OCI-LY7 (cell line): Measurements from ENCODE around the gene WDFY3. TPM values are rescaled to one million over a fixed set of nuclear protein-coding genes. Genes with fewer than 3 reads are reported as not detected.

Source experiments
- BruUV-seq: library from RNA; stranded (reverse); fragments of 400-500 nt; replicated peaks from 2 replicates; lab custom pipeline; 2021; lab: Mats Ljungman, UMichigan
- CTCF ChIA-PET: fragments of 300-600 bp; sonication (Branson Sonifier 250); formaldehyde crosslinking; loops from one replicate; lab custom pipeline; 2022; ENCODE audit warnings: antibody characterized with exemption; ENCODE audit not compliant: unreplicated experiment; lab: Charles Lee
- POLR2A ChIA-PET: fragments of 300-600 bp; sonication (Branson Sonifier 250); formaldehyde crosslinking; loops from one replicate; lab custom pipeline; 2022; ENCODE audit warnings: antibody characterized with exemption; lab: Charles Lee
- DNase-seq: peaks from one replicate; pipeline ENCODE4 v3.0.0-alpha.2; 2015; ENCODE audit warnings: low spot score
- H2AFZ ChIP-seq: fragments of 200-600 bp; sonication (generic), shearing (Covaris generic); 2 replicates; pipeline ENCODE4 v1.6.1; 2014; ENCODE audit warnings: mild to moderate bottlenecking, antibody characterized with exemption, low read length, moderate library complexity
- H3K27ac ChIP-seq: fragments of 200-600 bp; sonication (generic); 2 replicates; pipeline ENCODE4 v1.5.1; 2014; ENCODE audit warnings: mixed run types, low read depth, mild to moderate bottlenecking, moderate library complexity, low read length, inconsistent platforms; ENCODE audit not compliant: poor library complexity, severe bottlenecking
- H3K36me3 ChIP-seq: fragments of 200-600 bp; sonication (generic); 2 replicates; pipeline ENCODE4 v1.6.1; 2014; ENCODE audit warnings: mild to moderate bottlenecking, antibody characterized with exemption, low read length, moderate library complexity, mixed read lengths; ENCODE audit not compliant: insufficient read depth
- H3K4me1 ChIP-seq: fragments of 200-600 bp; sonication (generic); 2 replicates; pipeline ENCODE4 v1.5.1; 2014; ENCODE audit warnings: mild to moderate bottlenecking, low read length; ENCODE audit not compliant: insufficient read depth, poor library complexity, severe bottlenecking
- H3K4me2 ChIP-seq: fragments of 200-600 bp; sonication (generic); 2 replicates; pipeline ENCODE4 v1.6.1; 2014; ENCODE audit warnings: mild to moderate bottlenecking, low read length
- H3K4me3 ChIP-seq: fragments of 200-600 bp; sonication (generic); 2 replicates; pipeline ENCODE4 v1.5.1; 2014; ENCODE audit warnings: mild to moderate bottlenecking, low read depth, low read length; ENCODE audit not compliant: poor library complexity, severe bottlenecking
- H3K79me2 ChIP-seq: fragments of 200-600 bp; sonication (generic); 2 replicates; pipeline ENCODE4 v1.6.1; 2016; ENCODE audit warnings: low read depth, mild to moderate bottlenecking, low read length, moderate library complexity, mixed read lengths; ENCODE audit not compliant: insufficient read depth
- H3K9me2 ChIP-seq: fragments of 200-600 bp; sonication (generic); 2 replicates; pipeline ENCODE4 v1.6.1; 2016; ENCODE audit warnings: mild to moderate bottlenecking, low read length, mixed read lengths; ENCODE audit not compliant: insufficient read depth
- H3K9me3 ChIP-seq: fragments of 200-600 bp; sonication (generic); 2 replicates; pipeline ENCODE4 v1.6.1; 2014; ENCODE audit warnings: mild to moderate bottlenecking, mixed run types, low read length, mixed read lengths
- H4K20me1 ChIP-seq: fragments of 200-600 bp; sonication (generic); 2 replicates; pipeline ENCODE4 v1.6.1; 2014; ENCODE audit warnings: mild to moderate bottlenecking, antibody characterized with exemption, low read length, moderate library complexity, mixed read lengths; ENCODE audit not compliant: insufficient read depth
- CTCF ChIP-seq: fragments of 200-600 bp; sonication (generic); conservative IDR thresholded peaks from 2 replicates; pipeline ENCODE4 v1.5.1; 2014; ENCODE audit warnings: mild to moderate bottlenecking, antibody characterized with exemption, low read length, moderate library complexity, mixed read lengths
- EZH2phosphoT487 ChIP-seq: fragments of 200-600 bp; sonication (generic); IDR thresholded peaks from 2 replicates; pipeline ENCODE4 v1.6.1; 2018; ENCODE audit warnings: low read depth, borderline replicate concordance, mild to moderate bottlenecking, mixed run types, antibody characterized with exemption, low read length, moderate library complexity, mixed read lengths
- intact Hi-C: fragments of 100-400 bp; cut with micrococcal nuclease; formaldehyde crosslinking; loops from one replicate; pipeline ENCODE4 v1.10.0; 2022; ENCODE audit not compliant: unreplicated experiment
- total RNA-seq, 2 experiments: library from RNA; depleted of rRNA in 1 of 2; stranded (reverse); fragments of >200 nt in 1 of 2; shearing (Covaris generic) in 1 of 2; gene quantifications; 2 replicates each; pipeline ENCODE4 v1.2.3, GENCODE V29; 2014 to 2022

The WDFY3 gene
- total RNA-seq, 2 experiments from 2014 or later, result not detected

- H3K36me3 ChIP-seq, result no peaks in the 10 kb centered on the region
- TF ChIP-seq EZH2phosphoT487, result no peak
- no peak for TF ChIP-seq CTCF
- ChIA-PET CTCF (no interaction called here), POLR2A (no interaction called here)
- intact Hi-C loops, result no loop called here
- H3K9me3 ChIP-seq, result no peaks in the 10 kb centered on the region
- no peaks in the 10 kb centered on the region for H4K20me1 ChIP-seq
- no peak for DNase-seq
- H3K79me2 ChIP-seq, result no peaks in the 10 kb centered on the region
- H3K4me2 ChIP-seq, result no peak overlapping the region
- H3K4me3 ChIP-seq, result no peak overlapping the region
- no peaks in the 10 kb centered on the region for H3K9me2 ChIP-seq
- no peaks in the 10 kb centered on the region for H3K4me1 ChIP-seq
- H2AFZ ChIP-seq, result no peak overlapping the region
- H3K27ac ChIP-seq, result no peak overlapping the region
- no TSS peak for BruUV-seq
Measured at GRCh38 chr4:84954982-84955567, 11.4 kb downstream of the WDFY3 start.

GRCh38 chr4:84952776-84953175, 13.7 kb downstream of the WDFY3 start:
- ChIA-PET POLR2A (no interaction called here), CTCF (no interaction called here)
- BruUV-seq, result no TSS peak
- no peak overlapping the region for H3K4me2 ChIP-seq
- H3K36me3 ChIP-seq, result no peaks in the 10 kb centered on the region
- H3K4me1 ChIP-seq, result no peaks in the 10 kb centered on the region
- no peaks in the 10 kb centered on the region for H3K79me2 ChIP-seq
- no peak overlapping the region for H3K27ac ChIP-seq
- intact Hi-C loops, result no loop called here
- H3K9me3 ChIP-seq, result no peaks in the 10 kb centered on the region
- TF ChIP-seq EZH2phosphoT487, result no peak
- TF ChIP-seq CTCF, result no peak
- H4K20me1 ChIP-seq, result no peaks in the 10 kb centered on the region
- no peaks in the 10 kb centered on the region for H3K9me2 ChIP-seq
- H2AFZ ChIP-seq, result no peak overlapping the region
- no peak for DNase-seq
- no peak overlapping the region for H3K4me3 ChIP-seq

GRCh38 chr4:84952004-84952403, 14.5 kb downstream of the WDFY3 start:
- ChIA-PET CTCF (no interaction called here), POLR2A (no interaction called here)
- no peaks in the 10 kb centered on the region for H4K20me1 ChIP-seq
- no peaks in the 10 kb centered on the region for H3K79me2 ChIP-seq
- no TSS peak for BruUV-seq
- TF ChIP-seq CTCF (no peak), EZH2phosphoT487 (no peak)
- DNase-seq, result no peak
- no peak overlapping the region for H3K4me3 ChIP-seq
- H2AFZ ChIP-seq, result no peak overlapping the region
- no peaks in the 10 kb centered on the region for H3K4me1 ChIP-seq
- H3K4me2 ChIP-seq, result no peak overlapping the region
- no peaks in the 10 kb centered on the region for H3K36me3 ChIP-seq
- no peak overlapping the region for H3K27ac ChIP-seq
- intact Hi-C loops, result no loop called here
- no peaks in the 10 kb centered on the region for H3K9me3 ChIP-seq
- no peaks in the 10 kb centered on the region for H3K9me2 ChIP-seq
